BJ (cell line): Measurements from ENCODE around the gene PDZK1IP1. TPM values are rescaled to one million over a fixed set of nuclear protein-coding genes. Genes with fewer than 3 reads are reported as not detected.

ENCODE experiments used
- CTCF ChIA-PET: fragments of 350-600 bp; formaldehyde crosslinking; extraction: SDS; loops from one replicate; lab custom pipeline; 2021; ENCODE audit warnings: antibody characterized with exemption, inconsistent platforms; lab: Yijun Ruan, JAX
- POLR2A ChIA-PET: fragments of 300-600 bp; sonication (Branson Sonifier 250); formaldehyde crosslinking; extraction: SDS; loops from one replicate; lab custom pipeline; 2021; ENCODE audit warnings: antibody characterized with exemption; lab: Charles Lee
- DNase-seq: peaks from one replicate; pipeline ENCODE4 v3.0.0-alpha.2; 2011; ENCODE audit warnings: low read depth
- H3K27me3 ChIP-seq: 2 replicates; pipeline ENCODE4 v1.6.0; 2011; ENCODE audit warnings: low read length; ENCODE audit not compliant: control insufficient read depth, insufficient read depth
- H3K36me3 ChIP-seq: 2 replicates; pipeline ENCODE4 v1.5.1; 2011; ENCODE audit warnings: low read length; ENCODE audit not compliant: control insufficient read depth, insufficient read depth
- H3K4me3 ChIP-seq: 2 replicates; pipeline ENCODE4 v1.5.1; 2011; ENCODE audit warnings: low read depth, mild to moderate bottlenecking, control low read depth, low read length
- polyA plus RNA-seq: library from polyadenylated mRNA; depleted of rRNA; stranded (reverse); fragments of >200 nt; gene quantifications from 2 replicates; pipeline ENCODE4 v1.2.3, GENCODE V29; 2011
- TF ChIP-seq, protein P1 (sequence below): IDR thresholded peaks from 2 replicates; pipeline ENCODE4 v1.5.1; 2011; ENCODE audit warnings: low read depth, mild to moderate bottlenecking, control low read depth, inconsistent platforms, low read length, moderate library complexity; ENCODE audit not compliant: insufficient read depth

PDZK1IP1 gene
- polyA plus RNA-seq, 1 experiment = not detected

DNA sequence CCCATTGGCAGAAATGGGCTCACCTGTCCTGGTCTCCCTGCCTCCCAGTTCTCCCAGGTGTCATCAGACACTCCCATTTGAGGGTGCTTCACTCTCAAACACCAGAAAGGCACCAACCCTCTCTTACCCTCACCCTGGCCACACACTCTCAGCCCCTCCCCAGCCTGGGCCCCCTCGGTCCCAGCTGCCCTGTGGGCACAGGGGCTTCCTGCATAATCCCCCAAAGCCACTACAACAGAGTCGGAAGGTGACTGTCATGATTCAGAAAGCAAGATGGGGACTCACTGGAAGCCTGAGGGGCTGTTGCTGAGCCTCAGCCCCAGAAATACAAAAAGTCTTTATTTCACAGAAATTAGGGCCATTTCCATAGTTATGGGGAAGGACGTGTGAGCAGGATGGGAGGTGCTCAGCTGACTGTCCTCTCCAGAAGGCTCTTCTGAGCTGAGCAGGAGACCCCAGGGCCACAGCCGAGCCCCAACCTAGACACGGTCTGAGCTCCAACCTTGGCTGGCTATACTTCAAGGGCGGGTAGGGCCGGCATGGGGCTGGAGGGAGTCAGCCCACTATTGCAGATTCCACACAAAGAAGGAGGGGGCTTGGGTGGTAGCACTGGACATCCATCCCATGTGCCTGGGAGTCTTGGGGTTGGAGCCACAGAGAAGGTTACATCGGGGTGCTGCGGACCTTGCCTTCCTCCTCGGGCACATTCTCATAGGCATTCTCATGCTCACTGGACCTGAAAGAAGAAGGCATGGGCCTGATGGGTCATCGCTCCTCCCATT is 6.3 kb downstream of the PDZK1IP1 start:
- ChIA-PET POLR2A (no interaction called here), CTCF (interaction anchor here (0.6 to 3.6 kb wide), 9 partner anchors 8 to 543 kb away, joined by 3 to 35 read pairs (median 4); no protein-coding TSS in a partner anchor)
- TF ChIP-seq, protein P1, sequence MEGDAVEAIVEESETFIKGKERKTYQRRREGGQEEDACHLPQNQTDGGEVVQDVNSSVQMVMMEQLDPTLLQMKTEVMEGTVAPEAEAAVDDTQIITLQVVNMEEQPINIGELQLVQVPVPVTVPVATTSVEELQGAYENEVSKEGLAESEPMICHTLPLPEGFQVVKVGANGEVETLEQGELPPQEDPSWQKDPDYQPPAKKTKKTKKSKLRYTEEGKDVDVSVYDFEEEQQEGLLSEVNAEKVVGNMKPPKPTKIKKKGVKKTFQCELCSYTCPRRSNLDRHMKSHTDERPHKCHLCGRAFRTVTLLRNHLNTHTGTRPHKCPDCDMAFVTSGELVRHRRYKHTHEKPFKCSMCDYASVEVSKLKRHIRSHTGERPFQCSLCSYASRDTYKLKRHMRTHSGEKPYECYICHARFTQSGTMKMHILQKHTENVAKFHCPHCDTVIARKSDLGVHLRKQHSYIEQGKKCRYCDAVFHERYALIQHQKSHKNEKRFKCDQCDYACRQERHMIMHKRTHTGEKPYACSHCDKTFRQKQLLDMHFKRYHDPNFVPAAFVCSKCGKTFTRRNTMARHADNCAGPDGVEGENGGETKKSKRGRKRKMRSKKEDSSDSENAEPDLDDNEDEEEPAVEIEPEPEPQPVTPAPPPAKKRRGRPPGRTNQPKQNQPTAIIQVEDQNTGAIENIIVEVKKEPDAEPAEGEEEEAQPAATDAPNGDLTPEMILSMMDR = no peak
- H3K27me3 ChIP-seq = peaks cover 3% of the 10 kb centered on the region
- no peak for DNase-seq
- H3K4me3 ChIP-seq = no peak overlapping the region
- no peaks in the 10 kb centered on the region for H3K36me3 ChIP-seq

DNA sequence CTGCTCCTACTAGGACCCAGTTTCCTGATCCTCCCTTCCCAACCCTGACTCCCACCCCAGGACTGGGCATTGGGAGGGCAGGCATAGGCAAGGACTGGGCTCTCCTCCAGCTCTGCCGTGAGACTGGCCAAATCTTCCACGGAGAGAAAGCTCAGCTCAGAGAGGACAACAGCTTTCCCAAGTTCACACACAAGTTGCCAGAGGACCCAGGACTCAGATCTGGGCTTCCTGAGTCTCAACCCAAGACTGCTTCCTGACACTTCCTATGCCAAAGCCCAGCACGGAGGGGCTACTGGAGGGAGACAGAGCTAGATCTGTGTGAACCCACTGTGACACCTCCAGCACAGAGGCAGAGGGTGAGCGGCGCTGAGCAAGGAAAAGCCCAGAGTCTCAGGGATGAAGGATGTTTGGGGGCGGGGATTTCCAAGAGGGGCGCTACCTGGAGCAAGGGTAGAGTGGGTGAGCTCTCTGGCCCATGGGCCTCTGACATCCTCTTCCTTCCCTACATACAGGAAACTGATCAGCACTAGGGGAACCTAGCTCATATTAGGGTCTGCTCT is 7.1 kb downstream of the PDZK1IP1 start:
- POLR2A ChIA-PET = no interaction called here
- CTCF ChIA-PET = interaction anchor here (0.7 to 3.6 kb wide), 7 partner anchors 8 to 543 kb away, joined by 3 to 35 read pairs (median 4); no protein-coding TSS in a partner anchor
- TF ChIP-seq, protein P1 = no peak
- no peaks in the 10 kb centered on the region for H3K36me3 ChIP-seq
- no peak overlapping the region for H3K4me3 ChIP-seq
- peaks cover 3% of the 10 kb centered on the region for H3K27me3 ChIP-seq
- DNase-seq = no peak

DNA sequence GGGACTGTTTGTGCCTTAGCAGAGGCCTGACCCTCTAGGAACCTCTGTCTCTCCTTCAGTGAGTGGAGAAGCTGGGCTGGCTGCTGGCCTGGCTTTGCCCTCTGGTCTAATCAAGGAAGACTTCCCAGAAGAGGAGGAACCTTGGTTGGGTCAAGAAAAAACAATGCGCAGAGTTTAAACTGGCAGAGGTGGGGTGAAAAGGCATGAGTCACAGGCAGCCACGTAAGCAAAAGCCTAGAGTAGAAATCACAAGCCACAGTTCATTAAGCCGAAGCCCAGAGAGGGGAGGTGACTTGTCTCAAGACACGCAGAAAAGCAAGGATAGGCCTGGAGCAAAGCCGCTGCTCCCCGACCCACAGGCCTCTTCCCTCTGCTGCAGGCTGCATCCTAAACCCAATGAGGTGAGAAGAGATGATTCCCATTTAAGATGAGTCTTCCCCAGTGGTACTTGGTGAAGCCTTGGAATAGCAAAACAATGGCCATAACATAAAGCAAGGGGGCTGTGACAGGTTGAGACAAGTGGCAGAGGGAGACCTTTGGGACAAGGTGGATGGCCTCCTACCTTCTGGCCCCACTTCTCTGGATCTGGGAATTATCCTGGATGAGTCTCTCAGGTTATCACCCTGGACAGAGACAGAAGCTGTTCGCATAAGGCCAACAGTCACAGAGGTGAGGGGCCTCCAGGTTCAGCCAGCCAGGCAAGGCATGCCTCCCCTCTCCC is 7.7 kb downstream of the PDZK1IP1 start:
- ChIA-PET CTCF (interaction anchor here (0.7 to 3.6 kb wide), 8 partner anchors 8 to 544 kb away, joined by 3 to 35 read pairs (median 4); partner anchors contain the start of genes PDZK1IP1 and STIL), POLR2A (no interaction called here)
- H3K4me3 ChIP-seq = no peak overlapping the region
- no peaks in the 10 kb centered on the region for H3K36me3 ChIP-seq
- H3K27me3 ChIP-seq = no peaks in the 10 kb centered on the region; the same call in 1 of the 2 replicates
- DNase-seq = no peak
- TF ChIP-seq, protein P1 = no peak

DNA sequence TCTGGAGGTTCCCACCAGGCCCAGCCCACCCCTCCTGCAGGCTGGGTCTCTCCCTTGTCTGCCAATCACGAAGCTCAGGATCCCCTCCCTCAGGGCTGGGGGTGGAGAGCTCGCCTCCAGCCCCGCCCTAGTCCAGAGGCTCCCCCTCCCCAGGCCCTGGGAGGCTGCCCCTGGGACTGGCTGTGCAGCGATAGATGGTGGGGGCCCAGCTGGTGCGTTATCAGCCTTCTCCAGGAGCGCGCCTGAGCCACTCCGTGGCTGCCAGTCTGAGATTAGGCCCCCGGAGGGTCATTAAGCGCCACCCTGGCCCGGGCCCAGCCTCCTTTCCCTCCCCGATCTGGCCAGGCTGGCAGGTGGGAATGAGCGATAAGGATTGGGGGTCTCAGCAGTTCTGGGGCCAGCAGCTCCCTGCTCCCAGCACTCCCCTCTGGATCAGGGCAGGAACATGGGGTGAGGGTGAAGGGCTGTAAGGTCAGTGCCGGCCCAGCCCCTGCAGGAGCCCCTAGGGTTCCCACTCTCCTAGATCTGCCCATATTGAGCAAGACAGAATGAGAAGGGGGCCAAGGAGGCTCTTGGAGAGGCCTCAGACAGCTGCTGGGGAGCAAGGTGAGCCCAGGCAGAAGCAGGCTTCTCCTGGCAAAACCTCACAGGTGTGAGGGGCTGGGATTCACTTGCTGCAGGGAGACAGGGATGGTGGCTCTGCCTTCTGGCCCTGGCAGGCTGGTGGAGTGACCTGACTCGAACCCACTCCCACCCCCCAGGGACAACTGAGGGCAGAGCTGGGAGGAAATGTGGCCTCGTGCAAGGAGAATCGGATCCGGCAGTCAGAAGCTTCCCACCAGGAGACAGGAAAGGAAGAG is 8.5 kb downstream of the PDZK1IP1 start:
- Histone ChIP-seq H3K27me3 (no peaks in the 10 kb centered on the region; the same call in 1 of the 2 replicates), H3K4me3 (no peak overlapping the region), H3K36me3 (no peaks in the 10 kb centered on the region)
- TF ChIP-seq, protein P1 = no peak
- no peak for DNase-seq
- POLR2A ChIA-PET = no interaction called here
- CTCF ChIA-PET = interaction anchor here (0.7 to 4.0 kb wide), 7 partner anchors 9 to 255 kb away, joined by 3 to 66 read pairs (median 4); partner anchors contain the start of genes PDZK1IP1 and STIL
